H9 (cell line): ENCODE measurements around the gene MT2A. TPM values are rescaled to one million over a fixed set of nuclear protein-coding genes. Genes with fewer than 3 reads are reported as not detected.
A peak's percentile ranks its signal among the peaks of the same experiment; 100 is the strongest.

Experiments
- DNase-seq: peaks from one replicate; pipeline ENCODE4 v3.0.0-alpha.2; 2017
- H2AFZ ChIP-seq: one replicate; pipeline ENCODE4 v1.6.1; 2013; ENCODE audit warnings: mild to moderate bottlenecking, low read length, control low read depth, moderate library complexity
- H2AK5ac ChIP-seq: 2 replicates; pipeline ENCODE4 v1.6.1; 2013; ENCODE audit warnings: low read length, control low read depth, mixed read lengths; ENCODE audit not compliant: insufficient read length
- H2BK120ac ChIP-seq: one replicate; pipeline ENCODE4 v1.6.1; 2013; ENCODE audit warnings: low read depth, mild to moderate bottlenecking, low read length, control low read depth, inconsistent platforms; ENCODE audit not compliant: poor library complexity, severe bottlenecking
- H2BK12ac ChIP-seq: 2 replicates; pipeline ENCODE4 v1.6.1; 2013; ENCODE audit warnings: low read length, control low read depth, mixed read lengths, low read depth; ENCODE audit not compliant: insufficient read length
- H2BK15ac ChIP-seq: 2 replicates; pipeline ENCODE4 v1.6.1; 2013; ENCODE audit warnings: low read depth, low read length, control low read depth
- H2BK20ac ChIP-seq: one replicate; pipeline ENCODE4 v1.6.1; 2013; ENCODE audit warnings: low read depth, mild to moderate bottlenecking, low read length, control low read depth, inconsistent platforms; ENCODE audit not compliant: poor library complexity, severe bottlenecking
- H2BK5ac ChIP-seq: 2 replicates; pipeline ENCODE4 v1.6.1; 2013; ENCODE audit warnings: low read length, control low read depth, mixed read lengths; ENCODE audit not compliant: insufficient read length
- H3K14ac ChIP-seq: 2 replicates; pipeline ENCODE4 v1.6.1; 2013; ENCODE audit warnings: low read length, control low read depth; ENCODE audit not compliant: insufficient read depth
- H3K18ac ChIP-seq: 2 replicates; pipeline ENCODE4 v1.6.1; 2013; ENCODE audit warnings: low read depth, mild to moderate bottlenecking, mixed read lengths, low read length, control low read depth; ENCODE audit not compliant: insufficient read length
- H3K23ac ChIP-seq: 2 replicates; pipeline ENCODE4 v1.6.1; 2013; ENCODE audit warnings: low read length, control low read depth, mixed read lengths, low read depth; ENCODE audit not compliant: insufficient read length
- H3K23me2 ChIP-seq: 2 replicates; pipeline ENCODE4 v1.6.1; 2013; ENCODE audit warnings: low read depth, mild to moderate bottlenecking, mixed read lengths, low read length, control low read depth; ENCODE audit not compliant: insufficient read length, poor library complexity, severe bottlenecking
- H3K27ac ChIP-seq: 2 replicates; pipeline ENCODE4 v1.5.1; 2013; ENCODE audit warnings: low read length, control low read depth, mixed read lengths, low read depth; ENCODE audit not compliant: insufficient read length
- H3K27me3 ChIP-seq: 2 replicates; pipeline ENCODE4 v1.6.1; 2013; ENCODE audit warnings: low read length, control low read depth, inconsistent platforms; ENCODE audit not compliant: insufficient read depth
- H3K4ac ChIP-seq: 2 replicates; pipeline ENCODE4 v1.6.1; 2013; ENCODE audit warnings: low read depth, mild to moderate bottlenecking, control low read depth, inconsistent platforms, low read length, moderate library complexity
- H3K4me1 ChIP-seq: 2 replicates; pipeline ENCODE4 v1.6.1; 2013; ENCODE audit warnings: low read length, control low read depth, inconsistent platforms; ENCODE audit not compliant: insufficient read depth
- H3K4me2 ChIP-seq: 2 replicates; pipeline ENCODE4 v1.6.1; 2013; ENCODE audit warnings: low read length, control low read depth, mixed read lengths; ENCODE audit not compliant: insufficient read length, insufficient read depth
- H3K56ac ChIP-seq: 2 replicates; pipeline ENCODE4 v1.6.1; 2013; ENCODE audit warnings: low read depth, mild to moderate bottlenecking, mixed read lengths, low read length, control low read depth; ENCODE audit not compliant: insufficient read length
- H3K79me1 ChIP-seq: 2 replicates; pipeline ENCODE4 v1.6.1; 2013; ENCODE audit warnings: low read depth, mild to moderate bottlenecking, moderate library complexity, low read length, control low read depth, inconsistent platforms; ENCODE audit not compliant: insufficient read depth, poor library complexity, severe bottlenecking
- H3K79me2 ChIP-seq: 2 replicates; pipeline ENCODE4 v1.6.1; 2013; ENCODE audit warnings: low read length, control low read depth, inconsistent platforms; ENCODE audit not compliant: insufficient read depth
- H3K9ac ChIP-seq: 2 replicates; pipeline ENCODE4 v1.6.1; 2013; ENCODE audit warnings: low read length, control low read depth, mixed read lengths; ENCODE audit not compliant: insufficient read length; ENCODE audit errors: extremely low read depth
- H3K9me3 ChIP-seq: one replicate; pipeline ENCODE4 v1.6.1; 2013; ENCODE audit warnings: low read depth, low read length, inconsistent platforms; ENCODE audit not compliant: control insufficient read depth
- H3T11ph ChIP-seq: one replicate; pipeline ENCODE4 v1.6.1; 2013; ENCODE audit warnings: mild to moderate bottlenecking, low read length, control low read depth, inconsistent platforms
- H4K20me1 ChIP-seq: one replicate; pipeline ENCODE4 v1.6.1; 2013; ENCODE audit not compliant: control insufficient read depth, insufficient read length, insufficient read depth
- H4K5ac ChIP-seq: 2 replicates; pipeline ENCODE4 v1.6.1; 2013; ENCODE audit warnings: low read depth, mild to moderate bottlenecking, mixed read lengths, low read length, control low read depth; ENCODE audit not compliant: insufficient read length
- H4K8ac ChIP-seq: replicated peaks from 2 replicates; pipeline ENCODE4 v1.6.1; 2013; ENCODE audit warnings: low read length, control low read depth, mixed read lengths, low read depth; ENCODE audit not compliant: insufficient read length
- H4K91ac ChIP-seq: 2 replicates; pipeline ENCODE4 v1.6.1; 2013; ENCODE audit warnings: low read depth, mild to moderate bottlenecking, moderate library complexity, mixed read lengths, low read length, control low read depth; ENCODE audit not compliant: insufficient read length
- H3K27ac Mint-ChIP-seq, 3 experiments: 2 replicates in 2 of 3; 3 replicates in 1 of 3; pipeline ENCODE4 v1.8.0; 2020 to 2021; ENCODE audit warnings: mixed read lengths in 3 of 3, mild to moderate bottlenecking in 1 of 3, moderate library complexity in 1 of 3
- H3K27me3 Mint-ChIP-seq: 2 replicates; pipeline ENCODE4 v1.8.0; 2021; ENCODE audit warnings: low read depth, mild to moderate bottlenecking, moderate library complexity, mixed read lengths
- H3K36me3 Mint-ChIP-seq, 3 experiments: 2 replicates in 2 of 3; 3 replicates in 1 of 3; pipeline ENCODE4 v1.8.0; 2020 to 2021; ENCODE audit warnings: low read depth in 3 of 3, mixed read lengths in 3 of 3; ENCODE audit not compliant: insufficient read depth in 1 of 3
- H3K4me1 Mint-ChIP-seq, 2 experiments: 2 replicates each; pipeline ENCODE4 v1.8.0; 2020; ENCODE audit warnings: mixed read lengths in 2 of 2
- H3K4me3 Mint-ChIP-seq, 2 experiments: 2 replicates in 1 of 2; 3 replicates in 1 of 2; pipeline ENCODE4 v1.8.0; 2020 to 2021; ENCODE audit warnings: mild to moderate bottlenecking in 2 of 2, mixed read lengths in 2 of 2, moderate library complexity in 1 of 2
- H3K9me3 Mint-ChIP-seq, 2 experiments: 2 replicates in 1 of 2; 3 replicates in 1 of 2; pipeline ENCODE4 v1.8.0; 2020; ENCODE audit warnings: mild to moderate bottlenecking in 2 of 2, mixed read lengths in 2 of 2, moderate library complexity in 1 of 2
- WGBS: extraction: QIAGEN DNeasy Blood & Tissue Kit; methylation state at CpG from one replicate; pipeline ENCODE4 v1.1.7; 2013; ENCODE audit warnings: missing lambda C conversion rate, low lambda C conversion rate, mixed read lengths; ENCODE audit not compliant: insufficient read length; ENCODE audit errors: extremely low coverage; 5-methylcytosine and 5-hydroxymethylcytosine counted together
- total RNA-seq: library from RNA; stranded (reverse); gene quantifications from 2 replicates; pipeline ENCODE4 v1.2.1, GENCODE V29; 2021
- TF ChIP-seq, protein P1 (sequence below): fragments of 200-600 bp; sonication (generic); conservative IDR thresholded peaks from 3 replicates; pipeline ENCODE4 v1.8.0; 2021; ENCODE audit warnings: antibody characterized with exemption, mild to moderate bottlenecking

MT2A gene
- total RNA-seq, 1 experiment from 2014 or later: 63.1 TPM

DNA sequence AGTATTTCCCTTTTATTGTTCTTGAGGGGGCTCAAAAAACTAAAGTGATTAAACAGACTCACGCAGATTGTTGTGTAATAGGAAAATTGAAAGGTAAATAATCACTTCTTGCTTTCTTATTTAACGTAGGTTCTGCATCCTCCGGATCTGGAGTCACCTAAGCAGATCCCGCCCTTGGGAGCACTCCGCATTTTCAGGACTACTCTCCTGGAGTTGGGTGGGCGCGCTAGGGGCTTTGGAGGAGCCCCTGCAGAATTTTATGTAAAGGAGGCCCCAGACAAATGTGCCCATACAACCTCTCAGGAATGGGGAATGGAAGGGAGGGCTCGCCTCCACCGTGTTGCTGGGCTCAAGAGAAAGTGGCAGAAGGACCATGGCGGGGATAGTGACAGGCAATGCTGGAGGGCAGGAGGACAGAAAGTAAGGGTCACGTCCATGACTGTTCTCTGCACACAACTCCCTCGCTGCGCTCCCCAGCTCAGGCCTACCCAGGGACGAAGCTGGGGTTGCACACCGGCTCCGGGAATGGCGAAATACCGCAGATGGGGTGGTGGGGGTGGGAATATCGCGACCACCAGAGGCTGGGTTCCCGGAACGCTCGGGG, 8.3 kb downstream of the MT2A start:
- no peak overlapping the region for H2BK5ac ChIP-seq
- H3K27me3 Mint-ChIP-seq: peaks cover 78% of the 10 kb centered on the region
- H3K4me1 Mint-ChIP-seq: peaks cover 33 to 48% of the 10 kb centered on the region in 2 experiments
- H4K20me1 ChIP-seq: no peaks in the 10 kb centered on the region
- no peak overlapping the region for H2BK20ac ChIP-seq
- H3K27ac ChIP-seq: no peak overlapping the region
- no peaks in the 10 kb centered on the region for H3K79me1 ChIP-seq
- H2AK5ac ChIP-seq: no peak overlapping the region
- no peak overlapping the region for H2BK120ac ChIP-seq
- H3K9me3 ChIP-seq: no peaks in the 10 kb centered on the region
- H4K5ac ChIP-seq: no peak overlapping the region
- peaks cover 0 to 2% (median 0%) of the 10 kb centered on the region in 3 experiments; a peak in 2 of 7 replicates for H3K36me3 Mint-ChIP-seq
- TF ChIP-seq, protein P1, sequence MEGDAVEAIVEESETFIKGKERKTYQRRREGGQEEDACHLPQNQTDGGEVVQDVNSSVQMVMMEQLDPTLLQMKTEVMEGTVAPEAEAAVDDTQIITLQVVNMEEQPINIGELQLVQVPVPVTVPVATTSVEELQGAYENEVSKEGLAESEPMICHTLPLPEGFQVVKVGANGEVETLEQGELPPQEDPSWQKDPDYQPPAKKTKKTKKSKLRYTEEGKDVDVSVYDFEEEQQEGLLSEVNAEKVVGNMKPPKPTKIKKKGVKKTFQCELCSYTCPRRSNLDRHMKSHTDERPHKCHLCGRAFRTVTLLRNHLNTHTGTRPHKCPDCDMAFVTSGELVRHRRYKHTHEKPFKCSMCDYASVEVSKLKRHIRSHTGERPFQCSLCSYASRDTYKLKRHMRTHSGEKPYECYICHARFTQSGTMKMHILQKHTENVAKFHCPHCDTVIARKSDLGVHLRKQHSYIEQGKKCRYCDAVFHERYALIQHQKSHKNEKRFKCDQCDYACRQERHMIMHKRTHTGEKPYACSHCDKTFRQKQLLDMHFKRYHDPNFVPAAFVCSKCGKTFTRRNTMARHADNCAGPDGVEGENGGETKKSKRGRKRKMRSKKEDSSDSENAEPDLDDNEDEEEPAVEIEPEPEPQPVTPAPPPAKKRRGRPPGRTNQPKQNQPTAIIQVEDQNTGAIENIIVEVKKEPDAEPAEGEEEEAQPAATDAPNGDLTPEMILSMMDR: no peak
- H3K4me3 Mint-ChIP-seq: peak overlapping the region; percentile 72 to 89
- no peaks in the 10 kb centered on the region; the same call in 1 of the 2 replicates for H3K4me1 ChIP-seq
- no peak overlapping the region for H2BK15ac ChIP-seq
- no peak overlapping the region for H2BK12ac ChIP-seq
- peaks cover 44% of the 10 kb centered on the region; the same call in 1 of the 2 replicates for H3K27me3 ChIP-seq
- H3K79me2 ChIP-seq: no peaks in the 10 kb centered on the region
- no peak overlapping the region for H2AFZ ChIP-seq
- H3K9ac ChIP-seq: no peak overlapping the region
- DNase-seq: no peak
- H3T11ph ChIP-seq: no peak overlapping the region
- H3K23me2 ChIP-seq: peaks cover 8% of the 10 kb centered on the region
- H3K4ac ChIP-seq: no peak overlapping the region
- H3K9me3 Mint-ChIP-seq: peaks cover 0 to 5% of the 10 kb centered on the region in 2 experiments; a peak in 1 of 5 replicates
- no peak overlapping the region for H4K8ac ChIP-seq
- WGBS: no CpG with 5 or more reads among the region's 23 CpGs
- no peak overlapping the region for H3K56ac ChIP-seq
- H3K14ac ChIP-seq: no peak overlapping the region
- no peak overlapping the region for H3K23ac ChIP-seq
- H3K4me2 ChIP-seq: peak overlapping the region; percentile 60
- no peak overlapping the region for H4K91ac ChIP-seq
- peak overlapping the region in 1 of 3 experiments; percentile 76; a peak in 1 of 7 replicates for H3K27ac Mint-ChIP-seq
- no peak overlapping the region for H3K18ac ChIP-seq
